OCI-LY1 (cell line): ENCODE measurements around the gene ADGRB2.

Experiments used
- CTCF ChIP-seq: fragments of 200-600 bp; sonication (generic), shearing (Covaris generic); IDR thresholded peaks from 2 replicates; pipeline ENCODE4 v1.5.1; 2017; ENCODE audit warnings: mild to moderate bottlenecking, antibody characterized with exemption, low read length, moderate library complexity, mixed read lengths
- EZH2 ChIP-seq: fragments of 200-600 bp; sonication (generic), shearing (Covaris generic); IDR thresholded peaks from 2 replicates; pipeline ENCODE4 v1.8.0; 2017; ENCODE audit warnings: borderline replicate concordance, mixed run types, mild to moderate bottlenecking, antibody characterized with exemption, low read length, moderate library complexity, mixed read lengths

- TF ChIP-seq CTCF (no peak), EZH2 (no peak)
These were observed 17.1 kb upstream of the ADGRB2 start for GRCh38 chr1:31781138-31781755.
